Tibial nerve (tissue), 4 donors: ENCODE data around the gene ALDOA. TPM values are rescaled to one million over a fixed set of nuclear protein-coding genes. Genes with fewer than 3 reads are reported as not detected.

Experiments
- DNase-seq, 2 donors: peaks; one replicate each; pipeline ENCODE4 v3.0.0-alpha.2; 2019; ENCODE audit warnings: low spot score in 2 of 2
- H3K27ac ChIP-seq, 4 donors: fragments of 200-600 bp; sonication (generic) in 3 of 4; one replicate each; pipeline ENCODE4 v1.5.1; 2017 to 2019; ENCODE audit warnings: mild to moderate bottlenecking in 1 of 4
- H3K27me3 ChIP-seq, 2 donors: fragments of 200-600 bp; sonication (generic) in 1 of 2; one replicate each; pipeline versions ENCODE4 v1.5.1 to v1.6.0; 2017 to 2019
- H3K36me3 ChIP-seq, 3 donors: fragments of 200-600 bp; sonication (generic); one replicate each; pipeline ENCODE4 v1.5.1; 2018 to 2019
- H3K4me1 ChIP-seq, 4 donors: fragments of 200-600 bp; sonication (generic) in 3 of 4; one replicate each; pipeline ENCODE4 v1.5.1; 2017 to 2019
- H3K4me3 ChIP-seq, 4 donors: fragments of 200-600 bp; sonication (generic) in 3 of 4; one replicate each; pipeline ENCODE4 v1.5.1; 2017 to 2019; ENCODE audit warnings: mild to moderate bottlenecking in 1 of 4, moderate library complexity in 1 of 4
- H3K9me3 ChIP-seq, 4 donors: fragments of 200-600 bp; sonication (generic) in 3 of 4; one replicate each; pipeline ENCODE4 v1.5.1; 2017 to 2019
- EP300 ChIP-seq, 2 donors: sonication (generic); formaldehyde crosslinking; IDR thresholded peaks; one replicate each; pipeline ENCODE4 v1.6.1; 2017; ENCODE audit warnings: antibody characterized with exemption in 2 of 2, mild to moderate bottlenecking in 1 of 2
- POLR2A ChIP-seq, 2 donors: fragments of 450-650 bp; IDR thresholded peaks; one replicate each; pipeline ENCODE4 v1.6.1; 2017; ENCODE audit warnings: antibody characterized with exemption in 2 of 2, mild to moderate bottlenecking in 2 of 2, moderate library complexity in 2 of 2
- WGBS, 2 donors: methylation state at CpG; one replicate each; pipeline ENCODE4 v1.1.5; 2018; 5-methylcytosine and 5-hydroxymethylcytosine counted together
- total RNA-seq, 4 donors: library from RNA; depleted of rRNA; stranded (reverse); fragments of >200 nt; gene quantifications; one replicate each; pipeline ENCODE4 v1.1.0, GENCODE V29; 2016
- TF ChIP-seq, protein P1 (sequence below), 5 experiments: fragments of 200-600 bp in 3 of 5; fragments of 450-650 bp in 2 of 5; sonication (generic) in 3 of 5; IDR thresholded peaks; one replicate each; pipeline ENCODE4 v1.5.1; 2016 to 2019; ENCODE audit warnings: antibody characterized with exemption in 5 of 5, mild to moderate bottlenecking in 3 of 5, moderate library complexity in 2 of 5

Gene ALDOA
- total RNA-seq, 4 donors from 2014 or later: 474 to 649 (median 487) TPM

DNA sequence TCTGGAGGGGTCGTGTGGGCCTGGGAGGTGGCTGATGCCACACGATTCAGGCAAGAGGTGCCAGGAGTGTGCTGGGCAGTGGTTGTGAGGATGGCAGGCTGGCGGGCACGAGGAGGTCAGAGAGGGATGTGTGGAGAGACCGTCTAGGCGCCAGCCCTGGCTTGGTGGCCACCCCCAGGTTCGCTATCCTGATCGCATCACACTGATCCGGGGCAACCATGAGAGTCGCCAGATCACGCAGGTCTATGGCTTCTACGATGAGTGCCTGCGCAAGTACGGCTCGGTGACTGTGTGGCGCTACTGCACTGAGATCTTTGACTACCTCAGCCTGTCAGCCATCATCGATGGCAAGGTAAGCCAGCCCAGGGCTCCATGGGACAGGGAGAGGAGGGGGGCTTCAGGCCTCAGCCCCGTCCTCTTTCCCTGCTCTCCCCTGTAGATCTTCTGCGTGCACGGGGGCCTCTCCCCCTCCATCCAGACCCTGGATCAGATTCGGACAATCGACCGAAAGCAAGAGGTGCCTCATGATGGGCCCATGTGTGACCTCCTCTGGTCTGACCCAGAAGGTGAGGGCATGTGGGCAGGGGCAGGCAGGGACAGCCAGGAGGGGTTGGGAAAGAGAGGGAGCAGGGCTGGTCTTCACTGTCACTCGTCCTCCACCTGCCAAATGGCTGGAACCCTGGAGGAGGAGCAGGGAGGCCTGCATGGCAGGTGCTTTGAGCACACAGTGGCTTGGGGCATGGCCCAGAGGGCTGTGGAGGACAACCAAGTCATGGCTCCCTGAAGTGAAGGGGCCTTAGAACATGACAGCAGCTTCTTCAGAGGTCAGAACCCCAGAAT lies 17.9 kb downstream of the ALDOA start:
- H3K9me3 ChIP-seq: no peaks in the 10 kb centered on the region
- WGBS, 2 donors: 88 to 90% methylated on average over 24 of the region's 24 CpGs
- H3K27ac ChIP-seq: no peak overlapping the region
- TF ChIP-seq POLR2A (IDR thresholded peaks at IDR 0.05) (no peak), EP300 (IDR thresholded peaks at IDR 0.05) (no peak)
- TF ChIP-seq, protein P1, sequence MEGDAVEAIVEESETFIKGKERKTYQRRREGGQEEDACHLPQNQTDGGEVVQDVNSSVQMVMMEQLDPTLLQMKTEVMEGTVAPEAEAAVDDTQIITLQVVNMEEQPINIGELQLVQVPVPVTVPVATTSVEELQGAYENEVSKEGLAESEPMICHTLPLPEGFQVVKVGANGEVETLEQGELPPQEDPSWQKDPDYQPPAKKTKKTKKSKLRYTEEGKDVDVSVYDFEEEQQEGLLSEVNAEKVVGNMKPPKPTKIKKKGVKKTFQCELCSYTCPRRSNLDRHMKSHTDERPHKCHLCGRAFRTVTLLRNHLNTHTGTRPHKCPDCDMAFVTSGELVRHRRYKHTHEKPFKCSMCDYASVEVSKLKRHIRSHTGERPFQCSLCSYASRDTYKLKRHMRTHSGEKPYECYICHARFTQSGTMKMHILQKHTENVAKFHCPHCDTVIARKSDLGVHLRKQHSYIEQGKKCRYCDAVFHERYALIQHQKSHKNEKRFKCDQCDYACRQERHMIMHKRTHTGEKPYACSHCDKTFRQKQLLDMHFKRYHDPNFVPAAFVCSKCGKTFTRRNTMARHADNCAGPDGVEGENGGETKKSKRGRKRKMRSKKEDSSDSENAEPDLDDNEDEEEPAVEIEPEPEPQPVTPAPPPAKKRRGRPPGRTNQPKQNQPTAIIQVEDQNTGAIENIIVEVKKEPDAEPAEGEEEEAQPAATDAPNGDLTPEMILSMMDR (IDR thresholded peaks at IDR 0.05): no peak
- H3K4me1 ChIP-seq: peaks cover 0 to 37% (median 0%) of the 10 kb centered on the region in 4 donors
- H3K4me3 ChIP-seq: no peak overlapping the region
- no peaks in the 10 kb centered on the region for H3K27me3 ChIP-seq
- DNase-seq: no peak
- H3K36me3 ChIP-seq: peaks cover 7 to 90% (median 22%) of the 10 kb centered on the region in 3 donors

DNA sequence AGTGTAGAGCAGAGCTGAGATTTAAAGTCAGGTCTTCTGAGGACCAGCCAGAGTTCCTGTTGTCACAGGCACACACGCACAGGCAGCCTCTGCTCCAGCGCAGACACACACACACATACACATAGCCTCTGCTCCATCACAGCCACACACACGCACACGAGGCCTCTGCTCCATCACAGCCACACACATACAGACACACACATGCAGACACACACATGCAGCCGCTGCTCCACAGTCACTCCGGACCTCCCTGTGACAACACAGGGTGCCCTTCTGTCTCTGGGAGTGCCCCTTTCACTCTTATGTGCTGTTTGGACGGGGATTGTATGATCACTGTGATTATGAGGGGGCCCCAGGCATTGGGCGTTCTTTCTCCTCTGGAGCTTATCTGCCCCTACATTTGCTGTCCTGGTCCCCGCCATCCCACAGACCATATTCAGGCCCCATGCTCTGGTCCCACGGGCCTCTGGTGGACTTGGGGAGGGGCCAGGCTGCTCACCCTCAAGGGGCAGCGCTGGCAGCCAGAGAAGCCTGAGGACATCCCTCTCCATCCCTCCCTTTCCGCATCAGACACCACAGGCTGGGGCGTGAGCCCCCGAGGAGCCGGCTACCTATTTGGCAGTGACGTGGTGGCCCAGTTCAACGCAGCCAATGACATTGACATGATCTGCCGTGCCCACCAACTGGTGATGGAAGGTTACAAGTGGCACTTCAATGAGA lies 18.7 kb downstream of the ALDOA start:
- 80 to 85% methylated on average over 16 to 18 of the region's 18 CpGs for WGBS, 2 donors
- H3K4me1 ChIP-seq: peaks cover 0 to 30% (median 0%) of the 10 kb centered on the region in 4 donors
- H3K36me3 ChIP-seq: peaks cover 5 to 82% (median 22%) of the 10 kb centered on the region in 3 donors
- no peak for DNase-seq
- H3K4me3 ChIP-seq: no peak overlapping the region
- H3K9me3 ChIP-seq: no peaks in the 10 kb centered on the region
- no peaks in the 10 kb centered on the region for H3K27me3 ChIP-seq
- peak overlapping the region in 2 of 4 donors; percentile 60 to 63 for H3K27ac ChIP-seq
- TF ChIP-seq POLR2A (IDR thresholded peaks at IDR 0.05) (no peak), EP300 (IDR thresholded peaks at IDR 0.05) (no peak)
- TF ChIP-seq, protein P1 (IDR thresholded peaks at IDR 0.05): no peak

DNA sequence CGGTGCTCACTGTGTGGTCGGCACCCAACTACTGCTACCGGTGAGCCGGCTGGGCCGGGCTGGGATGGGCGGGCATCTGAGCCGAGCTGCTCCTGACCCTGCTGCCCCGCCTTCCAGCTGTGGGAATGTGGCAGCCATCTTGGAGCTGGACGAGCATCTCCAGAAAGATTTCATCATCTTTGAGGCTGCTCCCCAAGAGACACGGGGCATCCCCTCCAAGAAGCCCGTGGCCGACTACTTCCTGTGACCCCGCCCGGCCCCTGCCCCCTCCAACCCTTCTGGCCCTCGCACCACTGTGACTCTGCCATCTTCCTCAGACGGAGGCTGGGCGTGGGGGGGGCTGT lies 19.2 kb downstream of the ALDOA start:
- DNase-seq: peak; percentile 47 to 56
- peaks cover 5 to 76% (median 22%) of the 10 kb centered on the region in 3 donors for H3K36me3 ChIP-seq
- no peak for TF ChIP-seq EP300 (IDR thresholded peaks at IDR 0.05)

GRCh38 chr16:30085247-30085646 lies 19.7 kb downstream of the ALDOA start:
- TF ChIP-seq, protein P1 (IDR thresholded peaks at IDR 0.05): no peak
- 44 to 46% methylated on average over 3 of the region's 3 CpGs for WGBS, 2 donors
- peaks cover 0 to 29% (median 0%) of the 10 kb centered on the region in 4 donors for H3K4me1 ChIP-seq
- no peak overlapping the region for H3K4me3 ChIP-seq
- no peaks in the 10 kb centered on the region for H3K27me3 ChIP-seq
- DNase-seq: no peak
- H3K27ac ChIP-seq: peak overlapping the region in 3 of 4 donors; percentile 40 to 63 (median 55)
- peaks cover 5 to 72% (median 22%) of the 10 kb centered on the region in 3 donors for H3K36me3 ChIP-seq
- no peaks in the 10 kb centered on the region for H3K9me3 ChIP-seq

More for the DNA sequence above, 19.2 kb downstream of the ALDOA start:
- no peaks in the 10 kb centered on the region for H3K9me3 ChIP-seq
- H3K27ac ChIP-seq: peak overlapping the region in 3 of 4 donors; percentile 40 to 63 (median 60)
- H3K27me3 ChIP-seq: no peaks in the 10 kb centered on the region
- no peak overlapping the region for H3K4me3 ChIP-seq
- peaks cover 0 to 25% (median 0%) of the 10 kb centered on the region in 4 donors for H3K4me1 ChIP-seq
- WGBS, 2 donors: 42 to 47% methylated on average over 17 of the region's 17 CpGs

GRCh38 chr16:30085820-30086219 lies 20.3 kb downstream of the ALDOA start:
- Histone ChIP-seq H3K4me3 (no peak overlapping the region), H3K27ac (peak overlapping the region; percentile 15 to 63 (median 48)), H3K27me3 (no peaks in the 10 kb centered on the region), H3K36me3 (peaks cover 5 to 68% (median 22%) of the 10 kb centered on the region in 3 donors), H3K4me1 (peaks cover 0 to 35% (median 3%) of the 10 kb centered on the region in 4 donors), H3K9me3 (no peaks in the 10 kb centered on the region)
- TF ChIP-seq, protein P1 (IDR thresholded peaks at IDR 0.05): no peak
- no peak for TF ChIP-seq EP300 (IDR thresholded peaks at IDR 0.05)
- no peak for TF ChIP-seq POLR2A (IDR thresholded peaks at IDR 0.05)
- no peak for DNase-seq
- WGBS, 2 donors: 60 to 64% methylated on average over 6 of the region's 6 CpGs
